ENCODE measurements around the gene LDLRAD4.

Gene LDLRAD4

DNA sequence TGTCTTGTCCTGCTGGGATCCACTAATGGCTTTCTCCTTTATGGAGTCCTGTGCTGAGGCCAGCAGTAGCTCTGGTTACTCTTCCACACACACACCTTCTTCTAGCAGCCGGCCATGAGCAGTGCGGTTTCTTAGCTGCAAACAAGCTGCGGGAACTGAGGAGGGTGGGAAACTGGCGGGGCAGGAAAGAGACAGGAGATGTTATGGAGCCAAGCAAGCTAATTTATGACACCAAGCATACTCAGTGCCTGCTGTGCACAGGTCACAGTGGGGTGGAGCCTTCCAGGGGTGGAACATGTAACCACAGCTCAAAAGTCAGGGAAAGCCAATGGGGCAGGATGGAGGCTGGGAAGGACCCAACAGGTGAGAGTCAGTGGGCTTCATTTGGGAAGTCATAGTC, 327.0 kb downstream of the LDLRAD4 start:
- no peak for DNase-seq

DNA sequence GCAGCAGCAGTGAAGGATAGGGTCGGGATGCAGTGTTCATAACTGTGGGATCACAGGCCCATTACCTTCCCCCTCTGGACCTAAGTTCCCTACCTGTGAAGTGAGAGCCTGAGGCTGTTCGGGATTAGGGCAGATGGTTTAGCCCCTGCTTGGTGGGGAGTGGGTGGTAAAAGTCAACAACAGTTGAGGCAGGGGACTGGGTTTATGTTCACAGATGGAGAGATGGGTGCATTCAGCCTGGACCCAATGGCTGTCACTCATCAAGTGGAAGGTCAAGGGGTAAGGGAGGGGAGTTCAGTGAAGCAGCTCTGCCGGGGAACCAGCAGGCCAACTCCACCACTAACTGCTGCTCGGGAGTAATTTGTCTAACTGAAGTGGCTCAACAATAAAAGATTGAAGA, 327.4 kb downstream of the LDLRAD4 start:
- no peak for DNase-seq

DNA sequence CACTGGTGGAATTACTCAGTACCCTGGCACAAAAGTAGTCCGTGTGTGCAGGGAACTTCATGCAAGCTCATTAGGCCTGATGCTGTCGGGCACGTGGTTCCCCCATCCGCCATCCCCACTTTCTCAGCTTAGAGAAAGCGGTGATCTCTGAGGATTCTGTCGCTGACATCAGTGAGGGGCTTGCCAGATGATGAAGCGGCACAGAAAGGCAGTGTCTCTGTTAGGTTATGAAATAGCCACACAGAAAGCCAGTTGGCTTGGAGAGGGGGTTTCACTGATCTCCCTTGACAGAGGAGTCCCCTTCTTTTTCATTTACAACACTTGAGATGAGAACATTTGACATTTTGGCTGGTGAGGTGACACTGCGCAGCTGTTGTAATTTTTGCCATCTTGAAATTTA, 328.1 kb downstream of the LDLRAD4 start:
- no peak for DNase-seq

DNA sequence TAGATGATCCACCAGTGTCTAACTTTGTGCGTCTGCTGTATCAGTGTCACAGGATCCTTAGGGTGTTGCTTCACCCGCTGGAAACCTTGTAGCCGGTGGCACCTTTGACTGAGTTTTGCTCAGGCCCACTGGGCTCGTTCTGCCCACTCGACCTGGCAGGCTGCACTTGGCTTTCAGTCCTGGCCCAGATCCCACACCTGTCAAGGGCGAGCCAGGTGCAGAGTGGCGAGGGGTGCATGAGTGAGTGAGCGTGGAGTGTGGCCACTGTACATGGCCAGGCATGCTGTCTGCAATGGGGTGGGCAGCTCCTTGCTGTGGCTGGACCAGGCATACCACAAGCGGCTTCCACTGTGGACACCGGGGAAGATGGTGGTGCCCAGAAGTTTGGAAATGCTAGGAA, 328.8 kb downstream of the LDLRAD4 start:
- no peak for DNase-seq

- no peak for DNase-seq
Measured at GRCh38 chr18:13548106-13548819, 329.7 kb downstream of the LDLRAD4 start.

GRCh38 chr18:13548966-13549879, 330.7 kb downstream of the LDLRAD4 start:
- peak; percentile 53 for DNase-seq

DNA sequence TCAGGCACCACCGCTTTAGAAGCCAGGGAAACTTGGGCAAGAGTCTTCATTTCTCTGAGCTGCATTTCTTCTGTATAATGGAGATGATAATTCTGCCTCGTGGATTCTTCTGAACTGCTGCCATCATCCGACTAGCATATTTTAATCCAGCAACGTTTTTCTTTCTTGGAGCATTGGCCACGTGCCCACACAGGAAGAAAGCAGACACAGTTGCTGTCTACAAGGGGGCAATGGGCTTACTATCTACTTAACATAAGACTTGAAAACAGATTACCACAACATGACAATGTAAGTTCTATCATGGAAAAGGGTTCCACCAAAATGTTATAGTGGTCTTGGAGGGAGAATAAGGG, 331.3 kb downstream of the LDLRAD4 start:
- DNase-seq, result no peak

DNA sequence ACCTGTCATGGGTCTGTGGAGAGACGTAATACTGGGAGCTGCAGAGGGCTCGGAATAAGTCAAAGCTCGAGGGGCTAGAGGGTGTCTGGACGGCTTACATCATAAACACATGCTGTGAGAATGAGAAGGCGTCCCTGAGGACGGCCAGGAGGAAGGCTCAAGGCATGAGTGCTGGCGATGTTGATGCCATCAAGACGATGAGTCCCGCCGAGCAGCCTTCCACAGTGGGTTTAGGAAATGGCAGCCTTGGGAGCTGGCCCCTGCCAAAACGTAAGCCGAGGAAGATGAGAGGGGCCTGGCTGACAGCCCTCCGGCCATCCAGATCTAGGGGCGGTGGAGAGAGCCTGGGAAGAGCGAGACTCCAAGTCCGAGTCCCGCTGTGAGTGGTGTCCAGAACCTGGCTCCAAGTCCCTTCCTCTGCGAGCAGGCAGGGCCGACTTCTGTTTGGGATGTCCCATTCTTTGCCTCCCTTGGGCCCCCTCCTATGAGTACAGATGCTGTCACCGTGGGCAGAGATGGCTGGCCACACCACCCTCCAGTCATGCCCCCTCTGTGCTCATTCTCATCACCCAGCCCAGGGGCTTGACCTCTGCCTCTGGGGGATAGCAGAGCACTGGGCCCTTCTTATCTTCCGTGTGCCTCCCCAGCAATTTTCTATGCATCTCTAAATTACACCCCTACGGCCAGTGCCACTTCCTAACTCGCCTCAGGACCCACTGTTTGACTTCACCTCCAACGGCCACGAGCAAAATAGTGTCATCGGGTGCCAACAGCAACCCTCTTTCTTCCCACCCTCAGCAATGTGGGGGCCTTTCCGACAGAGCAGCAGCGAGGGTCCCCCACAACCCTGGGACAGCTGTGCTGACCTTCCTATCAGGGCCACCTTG, 332.1 kb downstream of the LDLRAD4 start:
- no peak for DNase-seq

GRCh38 chr18:13551305-13551603, 332.7 kb downstream of the LDLRAD4 start:
- DNase-seq, result no peak

DNA sequence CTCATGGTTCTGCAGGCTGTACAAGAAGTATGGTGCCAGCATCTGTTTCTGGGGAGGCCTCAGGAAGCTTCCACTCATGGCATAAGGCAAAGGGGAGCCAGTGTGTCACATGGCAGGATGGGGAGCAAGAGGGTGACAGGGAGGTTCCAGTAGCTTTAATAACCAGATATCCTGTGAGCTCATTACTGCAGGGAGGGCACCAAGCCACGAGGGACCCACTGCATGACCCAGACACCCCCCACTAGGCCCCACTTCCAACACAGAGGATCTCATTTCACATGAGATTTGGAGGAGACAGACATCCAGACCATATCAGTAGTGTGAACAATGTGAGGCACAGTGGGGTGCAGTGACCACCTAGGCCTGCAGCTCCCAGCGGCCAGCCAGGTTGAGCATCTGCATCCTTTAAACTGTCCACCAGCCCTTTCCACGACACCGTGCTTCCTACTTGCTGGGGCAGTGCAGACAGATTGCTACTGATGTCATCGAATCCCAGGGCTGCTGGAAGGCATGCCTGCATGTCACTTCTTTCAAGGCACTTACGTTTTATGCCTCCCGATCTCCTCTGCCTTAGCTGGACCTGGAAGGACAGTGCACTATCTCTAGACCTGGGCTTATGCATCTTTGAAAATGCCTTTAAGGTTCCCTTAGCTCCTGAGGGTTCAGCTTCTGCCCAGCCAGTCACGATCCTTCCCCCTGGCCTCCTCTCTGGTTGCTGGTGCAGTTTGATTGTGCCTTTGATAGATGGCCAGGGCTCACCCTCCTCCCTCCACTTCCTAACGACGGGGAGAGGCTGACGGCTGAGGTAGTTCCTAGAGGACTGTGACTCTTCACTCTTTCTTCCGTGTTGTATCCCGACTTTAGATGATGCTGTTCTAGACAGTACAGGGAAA, 333.5 kb downstream of the LDLRAD4 start:
- DNase-seq, result no peak

GRCh38 chr18:13553449-13553848, 334.9 kb downstream of the LDLRAD4 start:
- no peak for DNase-seq

DNA sequence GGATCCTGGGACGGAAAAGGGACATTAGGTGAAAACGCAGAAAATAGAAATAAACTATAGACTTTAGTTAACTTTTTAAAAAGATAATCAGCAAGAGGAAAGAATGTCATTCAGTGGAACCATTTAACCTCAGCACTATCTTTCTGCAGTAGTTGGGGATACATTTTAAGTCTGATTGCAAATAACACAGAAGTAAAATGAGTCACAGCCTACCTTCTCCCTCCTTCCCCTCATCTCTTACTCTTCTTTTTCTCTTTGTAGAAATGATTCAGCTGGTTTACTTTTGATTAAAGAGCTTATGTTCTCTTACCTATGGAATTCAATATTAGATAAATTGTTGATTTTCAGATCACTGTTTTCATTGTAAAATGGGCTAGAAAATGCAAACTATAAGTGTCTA, 336.6 kb downstream of the LDLRAD4 start:
- DNase-seq, result no peak

DNA sequence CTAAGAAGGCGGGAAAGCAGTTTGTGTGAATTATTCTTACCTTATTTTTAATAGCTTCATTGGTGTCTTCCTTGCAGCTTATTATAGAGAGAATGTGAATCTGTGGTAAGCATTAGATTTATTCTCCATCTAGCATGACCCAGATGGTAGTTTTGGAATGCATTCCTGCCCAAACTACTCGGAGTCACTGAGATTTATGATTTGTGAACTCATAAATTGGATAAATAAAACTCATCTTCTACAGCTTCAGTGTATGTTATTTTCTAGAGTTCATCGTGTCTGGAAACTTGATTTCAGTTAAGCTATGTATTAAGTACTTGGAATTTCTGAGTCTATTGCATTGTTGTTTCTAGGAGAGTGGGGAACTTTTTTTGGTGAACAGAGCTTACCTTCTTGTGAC, 337.3 kb downstream of the LDLRAD4 start:
- no peak for DNase-seq

- no peak for DNase-seq
Measured at GRCh38 chr18:13556502-13556901, 337.9 kb downstream of the LDLRAD4 start.

GRCh38 chr18:13558124-13558523, 339.6 kb downstream of the LDLRAD4 start:
- peak; percentile 78 for DNase-seq

- DNase-seq, result no peak
Measured at GRCh38 chr18:13558790-13559189, 340.2 kb downstream of the LDLRAD4 start.

DNA sequence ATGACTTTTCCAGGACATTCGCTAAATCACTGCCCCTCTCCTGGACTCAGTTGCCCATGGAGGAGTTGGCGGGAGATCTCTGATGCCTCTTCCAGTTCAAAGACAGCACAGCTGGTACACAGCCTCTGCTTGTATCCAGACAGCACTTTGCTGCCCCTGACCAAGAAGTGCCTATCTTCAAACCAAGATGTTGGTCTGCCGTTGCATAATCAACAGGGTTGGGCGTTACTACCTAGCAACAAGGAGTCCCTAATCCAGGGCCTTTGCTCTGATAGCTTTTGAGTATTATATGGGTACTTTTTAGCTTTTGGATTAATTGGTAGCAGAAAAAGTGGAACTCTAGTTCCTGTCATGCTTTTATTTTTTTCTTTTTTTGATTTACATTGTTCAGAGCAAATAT, 341.2 kb downstream of the LDLRAD4 start:
- peak; percentile 41 for DNase-seq

DNA sequence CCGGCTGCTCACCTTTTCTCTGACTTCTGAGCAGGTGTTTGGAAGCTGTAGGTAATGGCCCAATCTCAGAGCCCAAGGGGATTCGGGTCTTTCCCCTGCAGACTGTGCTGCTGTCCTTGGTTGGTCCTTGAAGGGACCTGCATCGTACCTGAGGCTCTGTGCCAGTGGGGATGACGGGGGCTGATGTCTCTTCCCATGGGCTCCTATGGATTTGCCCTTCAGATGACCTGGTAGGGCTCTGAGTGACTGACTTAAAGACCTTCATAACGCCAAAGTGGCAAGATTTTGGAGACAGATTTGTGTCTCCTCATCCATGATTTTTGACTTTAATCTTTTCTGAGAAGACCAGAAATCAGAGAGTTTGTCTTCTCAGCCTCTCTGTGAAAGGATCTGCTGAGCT, 341.7 kb downstream of the LDLRAD4 start:
- no peak for DNase-seq

DNA sequence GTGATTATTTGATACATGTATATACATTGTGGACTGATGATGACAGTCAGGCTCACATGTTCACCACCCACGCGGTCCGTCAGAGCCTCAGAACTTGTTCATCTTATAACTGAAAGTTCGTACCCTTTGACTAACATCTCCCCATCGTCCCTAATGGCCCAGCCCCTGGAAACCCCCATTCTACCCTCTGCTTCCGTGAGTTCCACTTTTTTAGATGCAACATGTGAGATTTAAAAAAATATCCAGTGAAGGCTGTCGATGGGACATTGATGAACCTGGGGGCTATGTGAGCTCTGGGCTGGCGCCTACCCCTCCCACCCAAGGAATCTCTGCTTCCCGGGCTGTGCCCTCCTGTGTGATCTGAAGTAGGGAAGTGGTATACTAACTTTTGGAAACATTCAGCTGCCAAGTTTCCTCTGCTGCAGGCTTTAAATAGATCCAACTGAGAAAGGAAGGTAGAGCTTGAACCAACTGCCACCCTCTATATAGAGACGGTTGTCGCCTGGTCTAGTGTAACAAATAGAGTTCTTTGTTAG, 344.0 kb downstream of the LDLRAD4 start:
- DNase-seq, result peak; percentile 98

DNA sequence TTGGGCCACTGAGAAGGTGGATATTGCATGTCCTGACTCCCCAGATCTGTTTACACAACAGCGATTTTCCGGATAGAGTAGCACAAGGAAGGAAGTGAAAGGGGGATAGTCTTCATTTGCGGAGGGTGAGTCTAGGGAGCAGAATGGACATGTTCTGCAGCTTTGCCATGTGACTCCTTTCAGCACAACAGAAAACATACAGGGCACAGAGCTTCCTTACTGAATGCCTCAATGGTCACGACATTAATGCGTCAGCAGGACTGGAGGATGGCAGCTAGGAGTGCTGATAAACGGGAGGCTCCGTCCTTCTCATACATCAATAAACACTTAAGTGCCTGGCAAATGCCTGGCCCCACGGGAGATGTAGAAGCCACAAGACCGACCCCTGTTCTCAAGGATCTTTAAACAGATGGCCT, 344.8 kb downstream of the LDLRAD4 start:
- DNase-seq, result peak; percentile 93

GRCh38 chr18:13564579-13564978, 346.0 kb downstream of the LDLRAD4 start:
- DNase-seq, result no peak

DNA sequence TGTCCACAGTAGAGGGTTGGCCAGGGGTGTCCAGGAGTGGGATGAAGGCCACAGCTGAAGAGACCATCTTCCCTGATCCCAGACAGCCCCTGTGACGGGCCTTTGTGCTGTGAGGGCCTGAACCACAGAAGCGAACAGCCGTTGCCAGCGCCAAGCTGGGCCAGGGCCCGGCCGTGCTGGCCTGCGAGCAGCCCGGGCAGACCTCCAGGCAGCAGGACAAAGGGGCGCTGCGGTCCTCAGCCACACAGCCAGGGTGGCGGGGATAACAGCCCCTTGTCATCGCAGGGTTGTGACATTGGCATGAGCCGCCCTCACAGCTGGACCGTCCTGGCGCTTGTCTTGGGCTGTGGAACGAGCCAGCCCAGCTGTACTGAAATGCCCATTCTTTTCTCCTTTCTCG, 346.7 kb downstream of the LDLRAD4 start:
- DNase-seq, result no peak
